NCI-H146 treated with DMSO at 0.1 percent for 48 hours (cell line): ENCODE measurements around the gene KLHL1.

ENCODE experiments used
- DNase-seq: peaks from one replicate; lab custom pipeline; 2025; ENCODE audit not compliant: unreplicated experiment; lab: John Stamatoyannopoulos, UW

Gene KLHL1

DNA sequence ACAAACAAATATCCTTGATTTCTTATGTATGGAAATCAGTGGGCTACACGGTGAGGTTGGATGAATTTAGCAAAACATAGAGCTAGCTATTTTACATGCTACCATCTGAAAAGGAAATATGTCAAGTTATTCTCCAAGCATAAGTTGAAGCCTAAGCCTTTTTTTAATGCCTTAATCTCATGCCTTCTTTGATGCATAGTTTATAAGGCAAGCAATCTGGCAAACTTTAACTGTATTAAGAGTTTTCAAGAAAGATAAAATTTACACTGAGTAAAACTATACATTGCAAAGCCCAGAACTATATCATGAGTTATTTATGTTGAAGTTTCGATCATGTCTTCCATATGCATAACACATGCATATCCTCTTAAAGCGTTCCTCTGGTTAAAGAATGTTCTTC is 85.6 kb downstream of the KLHL1 start:
- DNase-seq: no peak

DNA sequence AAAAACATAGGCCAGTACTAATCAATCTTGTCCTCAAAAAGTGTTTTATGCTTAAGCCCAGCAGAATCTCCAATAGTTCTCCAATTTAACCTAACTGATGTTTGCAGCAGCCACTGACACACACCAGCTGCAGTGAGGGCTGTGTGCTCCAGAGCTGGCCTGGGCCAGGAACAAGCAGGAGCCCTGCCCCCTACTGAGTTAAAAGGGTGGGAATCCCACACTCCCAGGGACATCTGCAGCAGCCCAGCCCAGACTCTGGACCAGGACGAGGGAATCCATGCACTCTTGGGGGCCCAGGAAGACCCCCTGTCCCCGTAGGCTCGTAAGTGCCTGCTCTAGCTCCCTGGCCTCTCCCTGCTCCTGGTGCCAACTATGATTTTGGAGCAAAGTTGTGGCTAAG is 92.1 kb downstream of the KLHL1 start:
- DNase-seq: no peak

- peak; percentile 21 for DNase-seq
Measured at GRCh38 chr13:70014337-70014736, 93.9 kb downstream of the KLHL1 start.

GRCh38 chr13:69999875-70000274 is 108.4 kb downstream of the KLHL1 start:
- DNase-seq: no peak

- no peak for DNase-seq
Measured at GRCh38 chr13:69997061-69997460, 111.2 kb downstream of the KLHL1 start.

GRCh38 chr13:69980799-69981198 is 127.5 kb downstream of the KLHL1 start:
- no peak for DNase-seq

DNA sequence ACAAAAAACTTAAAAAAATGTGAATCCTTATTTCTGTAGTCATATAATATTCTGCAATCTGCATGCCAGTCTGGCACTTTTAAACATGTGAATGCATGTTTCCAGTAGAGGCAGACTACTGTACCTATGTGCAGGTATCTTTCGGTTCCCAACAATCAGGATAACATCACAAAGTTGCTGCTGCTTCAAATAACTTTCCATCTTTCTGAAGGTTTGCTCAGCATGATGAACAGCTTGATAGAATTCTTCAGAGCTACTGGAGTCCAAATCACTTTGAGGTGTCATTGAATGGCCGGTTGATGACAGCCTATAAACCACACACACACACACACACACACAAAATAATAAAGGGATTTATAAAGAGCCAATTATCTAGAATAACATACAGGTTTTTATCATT is 132.8 kb downstream of the KLHL1 start:
- DNase-seq: no peak

DNA sequence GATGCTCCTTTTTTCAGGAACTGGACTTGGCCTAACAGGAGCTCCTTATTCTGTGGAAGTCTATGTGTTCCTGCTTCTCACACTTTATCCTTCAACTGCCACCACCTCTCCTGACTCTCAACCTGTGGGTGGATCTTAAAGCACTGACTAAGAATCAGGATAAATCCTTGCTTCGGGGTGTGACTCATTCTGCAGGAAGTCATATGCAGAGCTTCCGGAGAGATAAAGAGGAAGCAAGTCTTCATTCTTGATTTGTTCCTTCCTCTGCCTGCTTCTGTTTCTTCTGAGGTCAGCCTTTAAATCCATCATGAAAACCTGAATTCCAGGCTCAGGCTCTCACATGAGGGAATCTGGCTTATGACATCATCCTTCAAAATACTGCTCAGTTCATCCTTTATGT is 137.7 kb downstream of the KLHL1 start:
- DNase-seq: no peak

- DNase-seq: no peak
Measured at GRCh38 chr13:69959046-69959445, 149.2 kb downstream of the KLHL1 start.

DNA sequence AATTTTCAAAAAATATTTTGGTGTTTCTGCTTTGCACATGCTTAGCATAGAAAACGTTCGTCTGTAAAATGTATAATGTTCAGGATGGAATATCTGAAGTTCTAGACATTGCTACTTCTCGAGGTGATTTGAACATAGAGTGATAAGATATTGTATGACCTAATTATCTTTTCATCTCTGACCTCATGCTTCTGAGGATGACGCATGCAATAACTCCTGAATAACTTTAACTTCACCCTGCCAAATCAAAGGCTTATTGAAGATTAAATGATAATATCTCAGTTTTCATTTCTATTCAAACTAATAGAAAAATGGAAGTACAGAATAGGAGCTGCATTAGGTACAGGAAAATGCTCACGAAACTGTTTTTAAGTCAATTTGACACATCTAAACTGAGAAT is 151.4 kb downstream of the KLHL1 start:
- no peak for DNase-seq

- DNase-seq: no peak
Measured at GRCh38 chr13:69956349-69956748, 151.9 kb downstream of the KLHL1 start.

- no peak for DNase-seq
Measured at GRCh38 chr13:69955271-69955670, 153.0 kb downstream of the KLHL1 start.

- DNase-seq: no peak
Measured at GRCh38 chr13:69951412-69951811, 156.8 kb downstream of the KLHL1 start.

- DNase-seq: no peak
Measured at GRCh38 chr13:69950160-69950559, 158.1 kb downstream of the KLHL1 start.

DNA sequence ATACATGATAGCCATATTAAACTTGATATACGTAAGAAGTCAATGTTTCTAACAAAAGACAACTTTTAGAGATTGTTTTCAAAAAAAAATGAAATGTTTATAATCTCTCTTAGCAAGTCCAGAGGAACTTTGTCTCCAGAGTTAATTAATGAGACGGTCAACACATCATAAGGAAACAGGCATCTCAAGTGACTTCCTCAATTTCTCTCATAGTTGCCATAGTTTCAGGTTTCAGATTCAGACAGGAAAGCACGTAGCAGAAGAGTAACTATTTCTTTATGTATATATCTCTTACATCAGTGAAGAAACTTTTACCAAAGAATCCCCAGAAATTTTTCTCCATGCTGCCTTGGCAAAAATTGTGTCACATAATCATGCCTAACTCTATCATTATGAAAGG is 160.2 kb downstream of the KLHL1 start:
- DNase-seq: no peak

- DNase-seq: no peak
Measured at GRCh38 chr13:69947582-69947981, 160.7 kb downstream of the KLHL1 start.

GRCh38 chr13:69946511-69946910 is 161.7 kb downstream of the KLHL1 start:
- no peak for DNase-seq

GRCh38 chr13:69935043-69935442 is 173.2 kb downstream of the KLHL1 start:
- no peak for DNase-seq

GRCh38 chr13:69928262-69928661 is 180.0 kb downstream of the KLHL1 start:
- no peak for DNase-seq

GRCh38 chr13:69921156-69921555 is 187.1 kb downstream of the KLHL1 start:
- peak; percentile 96 for DNase-seq

GRCh38 chr13:69912630-69913029 is 195.6 kb downstream of the KLHL1 start:
- peak; percentile 93 for DNase-seq

GRCh38 chr13:69910800-69911199 is 197.5 kb downstream of the KLHL1 start:
- DNase-seq: no peak

DNA sequence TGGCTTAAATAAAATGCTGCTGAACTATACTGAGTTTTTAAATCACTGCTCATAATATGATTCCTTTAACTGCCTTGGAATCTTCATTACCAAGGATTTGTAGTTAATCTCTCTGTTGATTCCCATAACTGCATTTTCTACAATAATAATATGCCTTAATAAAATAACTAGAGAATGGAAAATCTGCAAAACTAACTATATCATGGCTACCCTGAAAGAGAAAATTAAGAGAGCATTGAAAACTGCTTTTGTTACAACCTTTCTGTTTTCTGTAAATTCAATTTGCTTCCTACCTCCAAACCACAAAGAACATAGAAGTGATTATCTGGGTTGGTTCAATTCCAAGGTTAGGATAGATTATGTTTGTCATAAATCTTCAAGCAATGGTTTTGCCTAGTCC is 203.5 kb downstream of the KLHL1 start:
- no peak for DNase-seq

DNA sequence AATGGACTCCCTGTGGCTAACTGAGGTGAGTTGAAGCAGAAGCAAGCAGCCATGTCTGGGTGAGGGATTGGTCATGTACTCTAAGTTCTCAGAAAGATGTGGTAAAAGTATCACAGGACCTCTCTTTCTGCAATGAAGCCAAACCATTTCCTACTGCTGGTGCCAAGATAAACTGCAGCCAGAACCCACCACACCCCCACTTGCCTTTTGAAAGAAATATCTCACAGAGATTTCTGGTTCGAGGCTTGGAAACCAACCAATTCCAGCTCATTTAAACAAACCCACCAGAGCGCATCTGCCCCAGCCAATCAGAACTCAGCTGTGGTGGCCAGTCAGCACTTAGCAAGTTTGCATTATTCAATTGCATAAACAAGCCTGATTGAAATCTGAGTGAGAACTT is 205.2 kb downstream of the KLHL1 start:
- DNase-seq: no peak
